GM11168 (cell line): ENCODE results near the gene TP53BP2.
"Not testable (repeated sequence)": the region's sequence is repeated elsewhere in the genome, so short reads cannot be mapped to it uniquely, and the experiment has no call there.

Source experiments
- in situ Hi-C: fragments of 300-500 bp; cut with MboI; formaldehyde crosslinking; loops from one replicate; pipeline ENCODE4 v1.12.0; 2022; ENCODE audit warnings: low sequenced_read_pairs; ENCODE audit not compliant: unreplicated experiment

TP53BP2 gene

GRCh38 chr1:223859058-223859457 lies 13.3 kb upstream of the TP53BP2 start:
- in situ Hi-C loops = no loop called here

- in situ Hi-C loops = no loop called here
Measured at GRCh38 chr1:223856386-223856785, 10.6 kb upstream of the TP53BP2 start.

GRCh38 chr1:223853748-223854147 lies 8.0 kb upstream of the TP53BP2 start:
- in situ Hi-C loops = no loop called here

- in situ Hi-C loops = no loop called here
Measured at GRCh38 chr1:223853275-223853674, 7.5 kb upstream of the TP53BP2 start.

- in situ Hi-C loops = no loop called here
Measured at GRCh38 chr1:223852337-223852736, 6.6 kb upstream of the TP53BP2 start.

GRCh38 chr1:223849352-223850254 lies 3.9 kb upstream of the TP53BP2 start:
- in situ Hi-C loops = no loop called here

- in situ Hi-C loops = no loop called here
Measured at GRCh38 chr1:223848536-223848935, 2.8 kb upstream of the TP53BP2 start.

GRCh38 chr1:223847781-223848345 lies 2.1 kb upstream of the TP53BP2 start:
- in situ Hi-C loops = no loop called here

- in situ Hi-C loops = no loop called here
Measured at GRCh38 chr1:223845037-223845809, 524 bp downstream of the TP53BP2 start.

GRCh38 chr1:223844787-223845036 lies 1.0 kb downstream of the TP53BP2 start:
- in situ Hi-C loops = no loop called here

- in situ Hi-C loops = no loop called here
Measured at GRCh38 chr1:223843934-223844786, 1.6 kb downstream of the TP53BP2 start.

- in situ Hi-C loops = no loop called here
Measured at GRCh38 chr1:223842784-223843183, 3.0 kb downstream of the TP53BP2 start.

GRCh38 chr1:223841977-223842623 lies 3.6 kb downstream of the TP53BP2 start:
- in situ Hi-C loops = not testable (repeated sequence)

GRCh38 chr1:223840254-223840653 lies 5.5 kb downstream of the TP53BP2 start:
- in situ Hi-C loops = no loop called here

- in situ Hi-C loops = no loop called here
Measured at GRCh38 chr1:223838125-223838854, 7.5 kb downstream of the TP53BP2 start.

- in situ Hi-C loops = no loop called here
Measured at GRCh38 chr1:223837687-223838086, 8.1 kb downstream of the TP53BP2 start.

- in situ Hi-C loops = no loop called here
Measured at GRCh38 chr1:223837206-223837605, 8.5 kb downstream of the TP53BP2 start.

GRCh38 chr1:223836586-223836985 lies 9.2 kb downstream of the TP53BP2 start:
- in situ Hi-C loops = no loop called here

- in situ Hi-C loops = no loop called here
Measured at GRCh38 chr1:223835754-223836153, 10.0 kb downstream of the TP53BP2 start.
